GM21367 (cell line): ENCODE results near the gene PHETA1.
"Not testable (repeated sequence)": the region's sequence is repeated elsewhere in the genome, so short reads cannot be mapped to it uniquely, and the experiment has no call there.

ENCODE experiments used
- ATAC-seq: cut with Tn5 transposase; IDR thresholded peaks from one replicate; pipeline ENCODE4 v1.9.1; 2021; ENCODE audit not compliant: unreplicated experiment

The PHETA1 gene

GRCh38 chr12:111351026-111351425 is 17.9 kb downstream of the PHETA1 start:
- ATAC-seq: no peak

GRCh38 chr12:111349748-111350520 is 19.0 kb downstream of the PHETA1 start:
- no peak for ATAC-seq

GRCh38 chr12:111349101-111349747 is 19.7 kb downstream of the PHETA1 start:
- ATAC-seq: no peak

- no peak for ATAC-seq
Observed at GRCh38 chr12:111347891-111348644, 20.8 kb downstream of the PHETA1 start.

GRCh38 chr12:111344254-111344875 is 24.5 kb downstream of the PHETA1 start:
- ATAC-seq: no peak

- no peak for ATAC-seq
Observed at GRCh38 chr12:111343181-111343580, 25.7 kb downstream of the PHETA1 start.

- no peak for ATAC-seq
Observed at GRCh38 chr12:111342376-111342775, 26.5 kb downstream of the PHETA1 start.

- no peak for ATAC-seq
Observed at GRCh38 chr12:111341426-111342065, 27.3 kb downstream of the PHETA1 start.

GRCh38 chr12:111340680-111341079 is 28.2 kb downstream of the PHETA1 start:
- ATAC-seq: not testable (repeated sequence)

- no peak for ATAC-seq
Observed at GRCh38 chr12:111340231-111340630, 28.7 kb downstream of the PHETA1 start.

- no peak for ATAC-seq
Observed at GRCh38 chr12:111339321-111339938, 29.5 kb downstream of the PHETA1 start.

GRCh38 chr12:111338096-111338495 is 30.8 kb downstream of the PHETA1 start:
- ATAC-seq: no peak

GRCh38 chr12:111337371-111337770 is 31.5 kb downstream of the PHETA1 start:
- no peak for ATAC-seq

- ATAC-seq: not testable (repeated sequence)
Observed at GRCh38 chr12:111336411-111336810, 32.5 kb downstream of the PHETA1 start.

- ATAC-seq: no peak
Observed at GRCh38 chr12:111335811-111336210, 33.1 kb downstream of the PHETA1 start.

- not testable (repeated sequence) for ATAC-seq
Observed at GRCh38 chr12:111335301-111335700, 33.6 kb downstream of the PHETA1 start.

GRCh38 chr12:111334393-111334915 is 34.4 kb downstream of the PHETA1 start:
- ATAC-seq: no peak

GRCh38 chr12:111330800-111331752 is 37.8 kb downstream of the PHETA1 start:
- ATAC-seq: no peak

- no peak for ATAC-seq
Observed at GRCh38 chr12:111328138-111328537, 40.8 kb downstream of the PHETA1 start.
